NAMALWA (cell line): ENCODE data around the gene ZNF880.
"Not testable (repeated sequence)": the region's sequence is repeated elsewhere in the genome, so short reads cannot be mapped to it uniquely, and the experiment has no call there.

Source experiments
- DNase-seq: peaks from one replicate; pipeline ENCODE4 v3.0.0-alpha.2; 2015; ENCODE audit warnings: low spot score

ZNF880 gene

DNA sequence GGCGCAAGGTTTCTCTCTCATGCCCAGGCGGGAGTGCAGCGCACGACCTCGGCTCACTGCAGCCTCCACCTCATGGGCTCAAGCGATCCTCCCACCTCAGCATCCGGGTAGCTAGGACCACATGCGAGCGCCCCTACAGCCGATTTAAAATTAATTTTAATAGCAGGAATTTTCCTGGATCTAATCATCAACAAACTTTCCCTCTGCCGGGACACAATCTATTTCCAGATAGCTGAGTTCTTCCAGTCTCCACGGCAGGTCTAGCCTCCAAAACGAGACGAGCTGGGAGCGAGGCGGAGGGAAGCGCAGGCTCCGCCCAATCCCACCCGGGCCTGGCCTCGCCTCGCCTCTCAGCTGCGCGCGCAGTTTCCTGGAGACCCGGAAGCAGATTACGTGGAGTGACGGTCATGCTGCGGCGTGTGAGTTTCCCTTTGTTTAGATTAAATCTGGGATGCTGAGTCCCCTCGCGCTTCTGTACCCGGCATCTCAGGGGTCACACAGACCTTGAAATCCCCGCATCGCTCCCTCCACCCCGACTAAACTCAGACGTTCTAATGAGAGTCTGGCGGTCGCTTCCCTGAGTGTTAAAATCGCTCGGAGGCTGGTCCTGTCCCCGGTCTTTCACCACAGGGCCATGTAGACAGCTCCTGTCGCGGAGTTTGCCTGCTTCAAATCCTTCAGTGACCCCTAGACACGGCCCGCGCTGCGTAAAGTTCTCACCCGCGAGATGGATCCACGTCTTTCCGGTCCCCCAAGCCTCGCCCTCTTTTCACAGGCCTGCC is at the start of gene ZNF880:
Gene ZNF880, plus strand, starts transcription at position 365 of the 782 bp plus-strand sequence. Its CDS starts 43 bp downstream, at position 408.
- no peak for DNase-seq

DNA sequence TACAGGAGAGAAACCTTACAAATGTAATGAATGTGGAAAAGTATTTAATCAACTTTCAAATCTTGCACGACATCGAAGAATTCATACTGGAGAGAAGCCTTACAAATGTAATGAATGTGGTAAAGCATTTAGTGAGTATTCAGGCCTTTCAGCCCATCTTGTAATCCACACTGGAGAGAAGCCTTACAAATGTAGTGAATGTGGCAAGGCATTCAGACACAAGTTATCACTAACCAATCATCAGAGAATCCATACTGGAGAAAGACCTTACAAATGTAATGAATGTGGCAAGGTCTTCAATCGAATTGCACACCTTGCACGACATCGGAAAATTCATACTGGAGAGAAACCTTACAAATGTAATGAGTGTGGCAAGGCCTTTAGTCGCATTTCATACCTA is 47.3 kb upstream of the ZNF880 start:
- DNase-seq = no peak

DNA sequence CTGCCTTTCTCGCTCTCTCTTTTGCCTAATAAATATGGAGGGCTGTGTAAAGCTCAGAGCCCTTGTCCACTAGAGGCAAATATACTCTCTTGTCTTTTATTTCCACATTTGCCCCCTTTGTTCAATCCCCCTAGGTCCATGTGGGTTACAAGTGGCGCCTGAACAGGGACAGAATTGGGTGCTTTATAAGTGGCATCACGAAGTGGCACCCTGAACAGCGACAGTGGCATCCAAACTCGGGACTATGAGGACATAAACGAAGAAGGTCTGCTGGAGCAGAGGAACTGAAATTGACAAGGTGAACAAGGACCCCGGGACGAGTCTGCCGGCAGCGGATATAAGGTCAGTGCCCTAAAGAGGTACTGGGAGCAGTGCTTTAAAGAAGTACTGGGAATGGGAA is 38.0 kb upstream of the ZNF880 start:
- DNase-seq = no peak

DNA sequence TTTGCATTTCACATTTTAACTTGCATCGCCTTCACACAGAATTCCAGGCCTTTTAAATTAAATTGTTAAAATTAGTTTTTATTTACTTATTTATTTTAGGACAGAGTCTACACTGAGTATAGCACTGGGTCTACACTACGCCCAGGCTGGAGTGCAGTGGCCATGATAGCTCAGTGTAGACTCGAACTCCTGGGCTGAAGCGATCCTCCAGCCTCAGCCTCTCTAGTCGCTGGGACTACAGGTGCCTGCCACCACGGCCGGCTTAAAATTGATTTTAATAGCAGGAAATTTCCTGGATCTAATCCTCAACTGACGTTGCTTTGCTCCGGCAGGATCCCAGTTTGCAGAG is 34.0 kb upstream of the ZNF880 start:
- no peak for DNase-seq

DNA sequence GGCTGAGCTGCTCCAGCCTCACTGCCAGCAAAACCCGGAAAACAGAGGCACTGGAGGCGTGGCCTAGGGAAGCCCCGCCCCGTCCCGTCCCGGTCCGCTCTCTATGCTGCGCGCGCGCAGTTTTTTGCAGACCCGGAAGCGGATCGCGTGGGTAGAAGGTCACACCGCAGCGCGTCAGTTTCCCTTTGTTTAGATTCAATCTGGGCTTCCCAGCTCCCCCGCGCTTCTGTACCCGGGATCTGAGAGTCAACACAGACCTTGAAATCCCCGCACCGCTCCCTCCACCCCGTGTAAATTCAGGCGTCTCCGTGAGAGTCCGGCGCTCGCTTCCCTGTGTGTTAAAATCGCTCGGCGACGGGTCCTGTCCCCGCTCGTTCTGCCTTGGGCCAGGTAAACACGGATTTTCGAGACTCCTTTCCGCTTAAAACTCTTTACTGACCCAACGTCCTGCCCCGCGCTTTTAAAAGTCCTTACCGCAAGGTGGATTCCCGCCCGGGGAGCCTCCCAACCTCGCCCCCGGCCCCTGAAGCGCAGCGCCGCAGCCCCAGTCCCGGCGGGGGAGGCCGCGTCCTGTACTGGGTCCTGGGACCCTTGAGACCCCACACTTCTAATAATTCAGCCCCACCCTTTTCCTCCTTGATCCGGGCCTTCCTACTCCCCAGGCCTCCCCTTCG is 33.5 kb upstream of the ZNF880 start, which contains the start of gene ZNF610:
Gene ZNF610, plus strand, starts transcription at position 127 of the 674 bp plus-strand sequence. CDS start 12,930 bp downstream, outside the sequence.
- DNase-seq = no peak

DNA sequence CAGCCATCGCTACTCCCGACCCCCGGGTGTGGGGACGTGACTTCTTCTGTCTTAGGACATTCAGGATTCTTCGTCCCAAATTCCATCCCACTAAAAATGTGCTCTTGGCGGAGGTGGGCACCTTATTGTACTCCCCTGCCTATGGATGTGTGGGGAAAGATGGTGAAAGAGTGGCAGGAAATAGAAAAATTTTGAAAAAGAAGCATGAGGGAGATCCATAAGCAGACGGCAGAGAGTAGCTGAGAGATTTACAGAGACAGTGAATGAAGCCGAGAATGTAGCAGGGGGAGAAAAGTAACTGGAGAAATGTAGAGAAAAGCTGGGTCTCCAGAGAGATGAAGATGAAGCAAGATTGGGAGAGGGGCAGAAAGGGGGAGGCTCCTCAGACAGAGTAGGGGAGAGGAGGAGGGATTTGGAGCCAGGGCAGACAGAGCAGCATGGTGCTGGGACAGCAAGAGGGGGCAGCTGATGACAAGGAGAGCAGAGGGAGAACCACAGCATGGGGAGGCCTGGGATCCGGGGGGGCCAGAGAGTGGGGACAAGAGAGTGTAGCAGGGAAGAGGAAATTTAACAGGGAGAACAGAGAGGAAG is 32.8 kb upstream of the ZNF880 start:
- no peak for DNase-seq

DNA sequence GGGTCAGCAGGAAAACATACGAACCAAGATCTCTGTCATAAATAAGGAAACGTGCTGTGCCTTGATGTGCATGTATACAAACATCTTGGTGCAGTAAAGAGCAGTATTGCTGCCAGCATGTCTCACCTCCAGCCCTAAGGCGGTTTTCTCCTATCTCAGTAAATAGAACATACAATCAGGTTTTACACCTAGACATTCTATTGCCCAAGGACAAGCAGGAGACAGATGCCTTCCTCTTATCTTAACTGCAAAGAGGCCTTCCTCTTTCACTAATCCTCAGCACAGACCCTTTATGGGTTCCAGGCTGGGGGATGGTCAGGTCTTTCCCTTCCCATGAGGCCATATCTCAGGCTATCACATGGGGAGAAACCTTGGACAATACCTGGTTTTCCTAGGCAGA is 30.7 kb upstream of the ZNF880 start:
- not testable (repeated sequence) for DNase-seq

DNA sequence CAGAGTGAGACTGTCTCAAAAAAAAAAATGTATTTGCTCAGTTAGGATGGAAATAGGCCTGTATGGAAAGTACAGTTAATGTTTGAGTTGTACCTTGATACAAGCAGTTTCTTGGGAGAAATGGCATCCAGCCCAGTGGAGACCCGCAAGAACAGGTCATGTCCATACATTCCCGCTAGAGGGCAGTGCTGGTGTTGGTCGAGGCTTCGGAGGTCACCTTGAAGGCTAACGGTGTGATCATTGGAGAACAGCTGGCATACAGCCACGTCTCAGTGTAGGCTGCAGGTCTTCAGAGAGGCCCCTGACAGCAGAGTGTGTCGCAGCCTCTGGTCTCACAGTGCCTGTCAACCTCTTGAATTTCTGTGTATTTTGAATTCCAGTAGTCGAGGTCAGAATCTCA is 26.2 kb upstream of the ZNF880 start:
- peak; percentile 76 for DNase-seq

DNA sequence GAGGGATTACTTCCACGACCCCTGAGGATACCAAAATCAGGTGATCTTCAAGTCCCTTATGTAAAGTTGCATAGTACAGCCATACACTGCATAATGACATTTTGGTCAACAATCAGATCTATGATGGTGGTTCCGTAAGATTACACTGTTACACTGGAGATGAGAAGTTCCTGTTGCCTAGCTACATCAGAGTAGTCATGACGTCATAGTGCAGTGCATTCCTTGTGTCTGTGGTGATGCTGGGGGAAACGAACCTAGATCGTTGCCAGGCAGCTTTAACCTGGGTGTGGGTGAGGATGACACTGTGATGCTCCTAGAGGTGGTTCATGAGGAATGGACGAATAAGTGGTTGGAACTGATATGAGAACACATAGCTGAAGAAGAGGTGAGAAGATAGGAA is 24.6 kb upstream of the ZNF880 start:
- DNase-seq = no peak

DNA sequence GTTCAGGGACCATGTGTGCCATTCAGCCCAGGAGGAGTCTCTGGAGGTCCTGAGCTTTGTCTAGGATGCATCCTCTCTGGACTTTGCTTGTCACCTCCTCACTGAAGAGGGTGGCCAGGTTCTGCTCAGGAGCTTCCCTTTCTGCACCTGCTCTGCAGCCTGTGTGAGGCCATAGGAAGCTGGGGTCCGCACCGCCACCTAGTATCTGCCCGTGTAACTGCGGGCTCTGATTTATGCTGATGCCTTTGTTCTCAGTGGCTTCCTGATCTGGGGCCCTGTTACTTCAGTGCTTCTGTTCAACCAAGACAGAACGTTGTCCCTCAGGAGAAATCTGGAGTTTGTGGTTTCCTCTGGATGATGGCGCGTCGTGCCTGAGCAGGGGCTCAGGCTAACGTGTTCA is 18.2 kb upstream of the ZNF880 start:
- DNase-seq = peak; percentile 51

DNA sequence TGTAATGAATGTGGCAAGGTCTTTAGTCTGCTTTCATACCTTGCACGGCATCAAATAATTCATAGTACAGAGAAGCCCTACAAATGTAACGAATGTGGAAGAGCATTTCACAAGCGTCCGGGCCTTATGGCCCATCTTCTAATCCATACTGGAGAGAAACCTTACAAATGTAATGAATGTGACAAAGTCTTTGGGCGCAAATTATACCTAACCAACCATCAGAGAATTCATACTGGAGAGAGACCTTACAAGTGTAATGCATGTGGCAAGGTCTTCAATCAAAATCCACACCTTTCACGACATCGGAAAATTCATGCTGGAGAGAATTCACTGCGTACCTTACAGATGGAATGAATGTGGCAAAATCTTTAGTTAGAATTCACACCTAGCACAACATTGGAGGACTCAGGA is 3.3 kb upstream of the ZNF880 start:
- DNase-seq = no peak

DNA sequence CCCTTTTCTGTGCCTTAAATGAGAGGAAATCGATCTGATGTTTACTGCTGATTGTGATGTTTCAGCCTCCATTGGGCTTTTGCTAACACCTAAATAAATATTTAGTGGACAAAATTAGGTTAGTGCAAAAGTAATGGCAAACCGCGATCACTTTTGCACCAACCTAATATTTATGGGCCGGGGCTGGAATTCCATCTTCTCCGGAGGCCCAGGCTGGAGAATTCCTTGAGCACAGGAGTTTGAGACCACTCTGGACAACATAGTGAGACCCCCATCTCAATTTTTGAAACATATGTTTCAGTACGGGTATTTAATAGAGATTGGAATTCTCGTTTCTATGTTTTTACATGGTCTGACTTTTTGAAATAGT is 603 bp downstream of the ZNF880 start:
- DNase-seq = no peak

DNA sequence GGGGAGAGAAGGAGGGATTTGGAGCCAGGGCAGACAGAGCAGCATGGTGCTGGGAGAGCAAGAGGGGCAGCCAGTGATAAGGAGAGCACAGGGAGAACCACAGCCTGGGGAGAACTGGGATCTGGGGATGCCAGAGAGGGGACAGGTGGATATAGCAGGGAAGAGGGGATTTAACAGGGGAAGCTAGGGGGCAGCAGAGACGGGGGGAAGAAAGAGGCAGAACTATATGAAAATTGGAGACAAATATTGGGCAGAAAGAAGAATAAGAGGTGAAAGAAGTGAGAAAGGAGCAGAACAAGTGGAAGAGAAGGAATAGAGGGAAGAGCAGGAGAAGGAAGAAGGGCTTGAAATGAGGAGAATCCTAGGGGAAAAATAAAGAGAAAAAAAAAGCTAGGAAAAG is 21.4 kb downstream of the ZNF880 start:
- no peak for DNase-seq

DNA sequence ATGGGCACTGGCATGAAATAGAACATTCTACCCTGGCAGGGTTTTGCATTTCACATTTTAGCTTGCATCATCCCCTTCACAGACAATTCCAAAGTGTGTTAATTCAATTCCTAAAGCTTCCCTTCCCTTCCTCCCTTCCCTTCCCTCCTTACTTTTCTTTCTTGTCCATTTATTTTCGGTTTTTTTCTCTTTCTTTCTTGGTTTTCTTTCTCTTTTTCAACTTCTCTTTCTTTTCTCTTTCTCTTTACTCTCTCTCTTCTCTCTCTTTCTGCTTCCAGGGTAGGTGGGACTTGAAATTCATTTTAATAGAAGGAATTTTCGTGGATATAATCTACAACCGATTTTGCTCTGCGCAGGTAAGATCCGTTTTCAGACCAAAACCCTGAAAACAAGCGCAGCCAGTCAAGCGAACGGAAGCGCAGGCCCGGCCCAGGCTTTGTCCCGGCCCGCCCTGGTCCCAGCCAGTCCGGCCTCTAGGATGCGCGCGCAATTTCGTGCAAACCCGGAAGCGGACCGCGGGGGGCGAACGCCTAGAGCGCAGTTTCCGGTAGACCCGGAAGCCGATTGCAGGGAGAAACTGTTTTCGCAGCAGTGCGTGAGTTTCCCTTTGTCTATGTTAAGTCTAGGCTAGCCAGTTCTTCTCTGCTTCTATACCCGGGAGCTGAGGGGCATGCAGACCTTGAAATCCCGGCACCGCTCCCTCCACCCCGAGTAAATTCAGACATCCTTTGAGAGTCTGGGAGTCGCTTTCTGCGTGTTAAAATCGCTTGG is 27.8 kb downstream of the ZNF880 start, which contains the start of gene ZNF528:
Gene ZNF528, plus strand, starts transcription at position 540 of the 771 bp plus-strand sequence. CDS start 4,165 bp downstream, outside the sequence.
- DNase-seq = peak; percentile 88

DNA sequence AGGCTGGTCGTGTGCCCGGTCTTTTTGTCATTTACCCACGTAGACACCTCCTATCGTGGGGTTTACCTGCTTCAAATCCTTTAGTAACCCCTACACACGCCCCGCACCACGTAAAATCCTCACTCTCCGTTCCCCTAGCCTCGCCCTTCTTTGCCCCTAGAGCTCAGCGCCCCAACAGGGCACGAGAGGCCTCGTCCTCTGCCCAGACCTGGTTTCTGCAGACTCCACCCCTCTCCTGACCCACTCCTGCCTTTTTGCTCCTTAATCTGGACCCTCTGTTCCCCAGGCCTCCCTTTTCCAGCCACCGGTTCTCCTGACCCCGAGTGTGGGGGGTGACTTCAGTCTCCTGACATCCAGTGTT is 28.3 kb downstream of the ZNF880 start:
- DNase-seq = no peak

DNA sequence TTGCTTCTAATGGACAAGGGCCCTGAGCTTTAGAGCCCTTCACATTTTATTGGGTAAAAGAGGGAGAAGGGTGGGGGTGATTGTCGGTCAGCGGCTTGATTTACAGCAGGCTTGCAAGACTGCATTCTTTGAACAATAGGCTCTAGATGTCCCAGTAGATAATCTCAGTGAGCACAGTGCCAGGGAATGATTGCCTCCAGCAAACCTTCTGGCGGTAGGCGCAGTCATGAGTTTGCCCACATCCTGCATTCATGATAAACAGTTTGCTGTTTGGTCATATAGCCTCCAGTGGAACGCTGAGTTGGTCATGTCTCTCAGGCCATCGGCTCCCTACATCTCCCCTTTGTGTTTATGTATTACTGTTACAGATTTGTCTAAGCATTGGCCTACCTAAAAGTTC is 40.6 kb downstream of the ZNF880 start:
- no peak for DNase-seq

DNA sequence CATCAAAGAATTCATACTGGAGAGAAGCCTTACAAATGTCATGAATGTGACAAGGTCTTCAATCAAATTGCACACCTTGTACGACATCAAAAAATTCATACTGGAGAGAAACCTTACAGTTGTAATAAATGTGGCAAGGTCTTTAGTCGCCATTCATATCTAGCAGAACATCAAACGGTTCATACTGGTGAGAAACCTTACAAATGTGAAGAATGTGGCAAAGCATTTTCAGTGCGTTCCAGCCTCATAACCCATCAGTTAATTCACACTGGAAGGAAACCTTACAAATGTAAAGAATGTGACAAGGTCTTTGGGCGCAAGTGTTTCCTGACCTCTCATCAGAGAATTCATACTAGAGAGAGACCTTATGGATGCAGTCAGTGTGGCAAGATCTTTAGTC is 46.0 kb downstream of the ZNF880 start:
- DNase-seq = no peak

DNA sequence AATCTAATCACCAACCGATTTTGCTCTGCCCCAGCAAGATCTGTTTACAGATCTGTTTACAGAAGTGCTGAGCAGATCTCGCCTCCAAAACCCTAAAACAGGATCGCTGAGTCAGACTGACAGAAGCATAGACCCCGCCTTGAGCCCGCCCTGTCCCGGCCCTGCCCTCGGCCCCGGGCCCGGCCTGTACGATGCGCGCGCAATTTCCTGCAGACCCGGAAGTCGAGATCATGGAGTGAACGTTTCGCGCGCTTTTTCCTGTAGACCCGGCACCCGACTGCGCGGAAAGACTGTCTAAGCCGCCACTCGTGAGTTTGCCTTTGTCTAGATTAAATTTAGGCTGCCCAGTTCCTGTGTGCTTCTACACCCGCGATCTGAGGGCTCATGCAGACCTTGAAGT is 59.2 kb downstream of the ZNF880 start, which contains the start of gene ZNF534:
Gene ZNF534, plus strand, starts transcription at position 212 of the 400 bp plus-strand sequence. CDS start 2,327 bp downstream, outside the sequence.
- no peak for DNase-seq
